GM18507 (cell line): ENCODE results near the gene ZFP64.
"Not testable (repeated sequence)": the region's sequence is repeated elsewhere in the genome, so short reads cannot be mapped to it uniquely, and the experiment has no call there.

Experiments
- DNase-seq: peaks from one replicate; pipeline ENCODE4 v3.0.0; 2011; ENCODE audit warnings: low read depth; ENCODE audit not compliant: insufficient read length; ENCODE audit errors: extremely low spot score
- FAIRE-seq: peaks from 2 replicates; lab custom pipeline; 2011; peaks lifted over from hg19 to GRCh38; lab: Jason Lieb, UNC

The ZFP64 gene

GRCh38 chr20:52207020-52207810 lies 15.6 kb upstream of the ZFP64 start:
- FAIRE-seq (no peak), DNase-seq (no peak)

DNA sequence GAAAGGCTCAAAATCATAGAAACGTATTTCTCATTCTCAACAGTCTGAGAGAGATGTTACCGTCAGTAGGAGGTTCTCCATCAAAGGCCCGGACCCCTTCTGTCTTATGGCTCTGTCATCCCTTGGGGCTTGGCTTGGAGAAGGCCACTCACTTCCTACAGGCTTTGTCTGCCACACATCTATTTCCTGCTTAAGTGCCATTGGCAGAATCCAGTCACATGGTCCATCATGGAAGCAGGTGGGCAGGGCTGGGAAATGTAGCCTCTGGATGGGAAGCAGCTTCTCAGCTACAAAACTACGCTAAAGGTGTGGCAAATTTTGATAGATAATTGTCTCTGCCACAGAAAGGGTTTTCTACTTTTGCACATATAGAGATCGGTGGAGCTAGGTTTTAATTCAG lies 12.6 kb upstream of the ZFP64 start:
- DNase-seq (no peak), FAIRE-seq (no peak)

- DNase-seq: no peak
- FAIRE-seq: no peak
These were observed 9.8 kb upstream of the ZFP64 start for GRCh38 chr20:52201395-52201794.

DNA sequence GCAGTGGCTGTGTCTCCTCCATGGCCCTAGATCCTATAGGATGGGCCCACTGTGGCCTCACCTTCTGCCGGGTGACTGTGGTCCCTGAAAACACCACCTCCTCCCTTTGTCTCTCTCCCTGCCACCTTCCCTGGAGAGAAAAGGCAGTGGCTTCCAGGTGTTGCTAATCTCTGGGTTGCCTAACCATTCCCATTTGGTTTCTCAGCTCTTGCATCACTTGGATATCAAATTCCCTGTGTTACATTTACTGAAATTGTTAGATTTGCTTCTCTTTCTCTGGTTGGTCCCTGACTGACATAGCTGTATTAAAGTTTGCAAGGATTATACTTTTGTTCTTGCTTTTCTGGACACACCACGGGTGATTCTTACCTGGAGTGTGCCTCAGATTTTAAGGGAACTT lies 9.3 kb upstream of the ZFP64 start:
- no peak for DNase-seq
- FAIRE-seq: no peak

DNA sequence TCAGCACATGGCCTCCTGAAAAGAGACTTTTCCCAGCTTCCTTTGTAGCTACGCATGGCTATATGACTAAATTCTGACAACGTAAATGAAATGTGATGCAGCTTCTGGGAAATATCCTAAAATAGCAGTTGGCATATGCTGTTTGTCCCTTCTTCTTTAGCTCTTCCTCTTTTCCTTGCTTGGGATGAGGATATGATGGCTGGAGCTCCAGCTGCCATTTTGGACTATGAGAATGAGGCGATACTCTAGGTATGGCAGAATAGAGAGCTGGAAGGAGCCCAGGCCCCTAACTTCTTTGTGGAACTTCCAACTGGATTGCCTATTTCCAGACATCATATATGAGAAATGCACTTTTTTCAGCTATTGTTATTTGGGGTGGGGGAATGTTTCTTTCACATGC lies 5.3 kb upstream of the ZFP64 start:
- DNase-seq (no peak), FAIRE-seq (no peak)

GRCh38 chr20:52193886-52194545 lies 2.4 kb upstream of the ZFP64 start:
- DNase-seq: no peak
- FAIRE-seq: no peak

DNA sequence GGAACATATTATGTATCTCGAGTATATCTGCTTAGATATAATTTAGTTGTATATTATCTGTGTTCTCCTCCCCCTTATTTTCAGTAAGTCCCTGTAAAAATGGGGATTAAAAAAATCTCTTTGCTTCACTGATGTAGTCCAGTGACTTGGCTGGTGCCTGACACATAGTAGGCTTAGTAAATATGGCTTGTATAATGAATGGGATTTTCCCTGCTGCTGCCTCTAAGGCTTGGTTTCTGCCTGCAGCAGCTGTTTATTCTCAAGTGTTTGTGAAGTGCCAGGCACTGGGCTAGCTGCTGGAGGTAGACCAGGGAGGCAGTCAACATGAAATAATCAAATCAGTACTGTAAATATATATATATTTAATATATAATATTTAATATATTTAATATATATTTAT lies 1.6 kb upstream of the ZFP64 start:
- no peak for FAIRE-seq
- DNase-seq: no peak

DNA sequence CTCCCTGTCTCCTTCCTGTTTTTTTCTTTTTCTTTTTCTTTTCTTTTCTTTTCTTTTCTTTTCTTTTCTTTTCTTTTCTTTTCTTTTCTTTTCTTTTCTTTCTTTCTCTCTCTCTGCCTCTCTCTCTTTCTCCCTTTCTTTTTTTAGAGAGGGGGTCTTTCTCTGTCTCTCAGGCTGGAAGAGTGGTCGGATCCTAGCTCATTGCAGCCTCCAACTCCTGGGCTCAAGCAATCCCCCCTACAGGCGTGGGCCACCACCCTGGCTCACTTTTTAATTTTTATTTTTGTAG lies 1.1 kb upstream of the ZFP64 start:
- DNase-seq: not testable (repeated sequence)

DNA sequence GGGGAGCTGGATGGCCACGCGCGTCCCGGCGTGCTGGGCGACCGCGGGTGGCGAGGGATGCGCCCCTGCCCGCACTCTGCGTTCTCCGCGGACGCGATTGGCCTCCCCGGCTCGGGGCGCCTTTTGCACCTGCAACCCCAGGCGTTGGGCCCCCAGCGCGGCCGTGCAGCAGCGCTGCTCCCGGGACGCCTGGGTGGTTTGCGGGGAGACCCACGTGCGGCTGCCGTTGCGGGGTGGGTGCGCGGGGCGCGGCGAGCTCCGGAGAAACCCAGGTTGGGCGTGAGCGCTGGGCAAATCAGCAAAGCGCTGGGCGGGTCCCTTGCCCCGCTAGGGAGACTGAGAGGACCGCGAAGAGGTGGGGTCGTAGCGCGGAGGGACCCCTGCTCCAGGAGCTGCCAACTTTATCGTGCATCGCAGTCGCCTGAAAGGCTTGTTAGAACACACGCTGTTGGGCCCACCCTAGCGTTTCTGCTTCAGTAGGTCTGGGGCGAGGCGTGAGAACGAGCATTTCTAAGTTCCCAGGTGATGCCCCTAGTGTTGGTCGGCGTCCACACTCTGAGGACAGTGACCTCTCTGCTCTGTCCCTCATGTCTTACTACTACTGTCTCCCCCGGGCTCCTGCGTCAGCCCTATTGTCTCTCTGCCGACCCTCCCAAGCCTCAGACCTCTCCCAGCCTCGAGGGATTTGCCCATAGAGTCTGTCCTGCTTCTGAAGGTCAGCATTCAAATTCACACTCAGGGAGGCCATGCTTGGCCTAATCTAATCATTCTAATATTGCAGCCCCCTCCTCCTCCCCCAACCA lies 538 bp upstream of the ZFP64 start:
- FAIRE-seq (peak; percentile 38), DNase-seq (peak; percentile 28)

More for the DNA sequence above, 1.1 kb upstream of the ZFP64 start:
- not testable (repeated sequence) for FAIRE-seq

- peak; percentile 59 for FAIRE-seq
- DNase-seq: peak; percentile 36
These were observed 995 bp downstream of the ZFP64 start for GRCh38 chr20:52190437-52191131.

GRCh38 chr20:52181766-52182165 lies 9.8 kb downstream of the ZFP64 start:
- DNase-seq (no peak), FAIRE-seq (no peak)

DNA sequence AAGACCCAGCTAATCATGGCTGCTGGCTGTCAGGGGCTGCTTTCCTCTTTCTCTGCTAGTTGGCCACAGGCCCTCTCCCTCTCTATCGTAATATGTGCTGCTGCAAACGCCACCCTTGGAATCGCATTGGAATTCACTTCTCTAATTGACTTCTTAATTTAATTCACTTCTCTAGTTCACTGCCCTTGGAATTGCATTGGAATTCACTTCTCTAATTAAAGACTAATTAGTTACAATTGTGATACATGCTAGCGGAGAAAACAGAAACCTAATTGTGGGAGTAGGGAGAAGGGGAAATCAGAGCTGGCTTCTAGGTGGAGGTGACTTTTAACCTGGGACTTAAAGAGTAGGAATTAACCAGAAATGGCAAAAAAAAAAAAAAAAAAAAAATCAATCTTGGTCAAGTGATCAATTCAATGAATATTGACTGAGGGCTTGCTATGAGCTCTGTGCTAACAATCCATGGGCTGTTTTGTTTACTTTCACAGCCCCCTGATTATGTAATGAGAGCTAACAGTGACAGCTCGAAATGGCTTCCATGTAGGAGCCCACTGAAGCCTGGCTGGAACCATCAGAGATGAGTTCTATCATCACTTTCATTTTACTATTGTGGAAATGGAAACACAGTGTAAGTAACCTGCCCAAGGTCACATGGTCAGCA lies 11.3 kb downstream of the ZFP64 start:
- FAIRE-seq (no peak), DNase-seq (no peak)

DNA sequence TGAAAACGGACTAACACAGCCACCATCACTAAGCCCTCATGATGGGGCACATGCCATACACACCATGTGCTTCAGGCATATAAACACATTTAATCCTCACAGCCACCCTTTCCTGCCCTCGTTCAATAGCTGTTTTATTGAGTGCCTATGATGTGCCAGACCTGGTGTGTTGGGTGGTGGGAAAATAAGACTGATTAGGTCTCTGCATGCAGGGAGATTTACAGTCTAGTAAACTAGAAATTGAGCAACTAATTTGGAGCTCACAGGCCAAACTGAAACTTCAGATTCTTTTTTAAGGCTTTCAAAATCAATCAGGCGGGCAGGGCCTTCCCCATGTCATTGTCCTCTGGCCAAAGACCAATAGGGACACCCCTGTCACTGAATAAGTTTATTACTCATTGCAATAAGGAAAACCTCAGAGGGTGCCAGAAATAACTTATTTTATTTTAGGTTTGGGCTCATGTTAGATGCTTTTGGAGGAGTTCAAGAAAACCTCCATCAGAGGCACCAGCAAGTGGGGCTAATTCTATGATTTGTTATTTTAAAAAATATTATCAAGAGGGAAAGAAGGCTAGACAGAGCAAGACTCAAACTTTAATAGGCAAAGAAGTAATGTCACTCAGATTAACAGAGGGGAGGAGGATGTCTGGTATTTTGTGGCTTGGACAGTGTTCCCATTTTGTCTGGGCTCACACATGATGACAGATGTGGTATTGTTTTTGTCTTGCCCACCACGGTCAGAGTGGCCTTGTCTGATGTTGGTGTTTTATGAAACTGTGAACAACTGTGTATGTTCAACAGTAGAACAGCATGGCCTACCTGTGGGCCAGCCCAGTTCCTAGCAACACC lies 12.0 kb downstream of the ZFP64 start:
- DNase-seq (peak; percentile 63), FAIRE-seq (peak; percentile 88)

- FAIRE-seq (no peak), DNase-seq (no peak)
These were observed 12.9 kb downstream of the ZFP64 start for GRCh38 chr20:52178691-52179090.

DNA sequence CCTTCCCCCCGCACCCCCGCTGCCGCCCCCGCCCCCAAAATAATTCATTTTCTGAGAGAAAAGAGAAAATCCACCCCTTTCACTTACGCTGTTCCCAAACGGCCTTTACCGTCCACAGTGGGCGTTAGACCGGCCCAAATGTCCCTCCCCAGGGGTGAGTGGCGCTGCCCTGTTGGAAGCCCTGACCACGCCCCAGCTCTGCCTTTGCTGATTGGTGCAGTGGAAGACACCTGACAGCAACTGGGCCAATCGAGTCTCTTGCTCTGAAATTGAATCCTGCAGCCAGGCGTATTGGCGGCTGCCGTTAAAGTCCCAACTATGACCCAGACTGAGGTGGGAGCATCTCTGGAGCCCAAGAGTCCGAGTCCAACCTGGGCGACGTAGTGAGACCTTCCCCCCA lies 15.7 kb downstream of the ZFP64 start:
- no peak for FAIRE-seq
- DNase-seq: no peak

GRCh38 chr20:52172392-52173047 lies 19.1 kb downstream of the ZFP64 start:
- FAIRE-seq (peak; percentile 70), DNase-seq (peak; percentile 20)

DNA sequence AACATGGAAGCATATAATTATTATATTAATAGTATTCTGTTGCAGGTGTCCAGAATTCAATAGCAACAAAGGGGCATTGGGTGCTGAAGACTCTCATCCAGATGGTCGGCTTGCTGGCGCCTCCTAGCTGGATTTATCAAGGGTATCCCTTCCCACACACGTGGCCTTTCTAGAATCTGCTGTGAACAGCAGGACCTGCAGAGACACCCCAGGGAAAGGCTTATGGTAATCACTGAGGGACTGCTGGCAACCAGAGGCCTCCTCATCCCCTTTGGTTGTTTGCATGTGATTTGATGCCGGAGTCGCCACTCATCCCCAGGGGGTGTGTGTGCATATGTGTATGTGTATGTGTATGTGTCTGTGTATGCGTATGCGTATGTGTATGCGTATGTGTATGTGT lies 20.6 kb downstream of the ZFP64 start:
- DNase-seq (no peak), FAIRE-seq (no peak)

GRCh38 chr20:52168116-52168515 lies 23.5 kb downstream of the ZFP64 start:
- DNase-seq (no peak), FAIRE-seq (no peak)
